Adrenal gland (tissue), 12 donors: ENCODE measurements around the gene CDC42BPG. TPM values are rescaled to one million over a fixed set of nuclear protein-coding genes. Genes with fewer than 3 reads are reported as not detected.

Experiments used
- DNase-seq, 7 donors: peaks; one replicate each; pipeline ENCODE4 v3.0.0-alpha.2; 2019 to 2020
- H3K27ac ChIP-seq, 5 donors: fragments of 200-600 bp; sonication (generic) in 4 of 5; 1 replicate in 3 of 5; 2 replicates in 2 of 5; pipeline versions ENCODE4 v1.5.1 to v1.8.0; 2016 to 2020; ENCODE audit warnings: mild to moderate bottlenecking in 1 of 5
- H3K27me3 ChIP-seq: fragments of 200-600 bp; 2 replicates; pipeline ENCODE4 v1.8.0; 2021
- H3K36me3 ChIP-seq, 2 donors: fragments of 200-600 bp; replicated peaks in 1 of 2; 1 replicate in 1 of 2; 2 replicates in 1 of 2; pipeline versions ENCODE4 v1.5.1 to v1.8.0; 2018 to 2022
- H3K4me1 ChIP-seq, 2 donors: fragments of 200-600 bp; replicated peaks in 1 of 2; 1 replicate in 1 of 2; 2 replicates in 1 of 2; pipeline versions ENCODE4 v1.5.1 to v1.8.0; 2018 to 2021
- H3K4me3 ChIP-seq, 4 donors: fragments of 200-600 bp; sonication (generic) in 3 of 4; one replicate each; pipeline ENCODE4 v1.5.1; 2016 to 2018
- H3K9me3 ChIP-seq, 3 donors: fragments of 200-600 bp; sonication (generic) in 1 of 3; replicated peaks in 1 of 3; 1 replicate in 2 of 3; 2 replicates in 1 of 3; pipeline versions ENCODE4 v1.5.1 to v1.8.0; 2016 to 2021
- CTCF ChIP-seq, 6 experiments: fragments of 450-650 bp in 4 of 6; fragments of 200-600 bp in 2 of 6; sonication (generic) in 1 of 6; IDR thresholded peaks; 1 replicate in 5 of 6; 2 replicates in 1 of 6; pipeline versions ENCODE4 v1.5.1 to v1.8.0; 2016 to 2021; ENCODE audit warnings: antibody characterized with exemption in 6 of 6, mild to moderate bottlenecking in 2 of 6, moderate library complexity in 1 of 6
- POLR2A ChIP-seq, 2 donors: fragments of 450-650 bp; IDR thresholded peaks; one replicate each; pipeline ENCODE4 v1.6.1; 2017; ENCODE audit warnings: antibody characterized with exemption in 2 of 2, mild to moderate bottlenecking in 2 of 2, moderate library complexity in 1 of 2
- WGBS, 4 donors: extraction: QIAGEN DNeasy Blood & Tissue Kit in 2 of 4; methylation state at CpG; one replicate each; pipeline versions ENCODE4 v1.1.5 to v1.1.7; 2013 to 2017; 5-methylcytosine and 5-hydroxymethylcytosine counted together
- intact Hi-C, 2 donors: fragments of 100-400 bp; cut with DNase I; formaldehyde crosslinking; loops; one replicate each; pipeline versions ENCODE4 v1.14.1 to v1.15.0; 2022 to 2023
- polyA plus RNA-seq, 3 donors: library from polyadenylated mRNA; stranded (reverse); fragments of 200-250 nt in 2 of 3; fragments of 350-450 nt in 1 of 3; fragmentation: Illumina TruSeq in 1 of 3; extraction: RNeasy Lipid Tissue Mini Kit (QIAGEN cat#74804) in 1 of 3; gene quantifications; one replicate each; pipeline ENCODE4 v1.2.3, GENCODE V29; 2013 to 2014
- total RNA-seq, 9 donors: library from RNA; depleted of rRNA in 4 of 9; stranded (reverse); fragments of >200 nt in 4 of 9; fragments of 120-200 nt in 1 of 9; fragmentation: NEBNext Ultra II Directional in 1 of 9; extraction: Animal tissue kit (Norgen Biotek cat#: 25700) in 1 of 9; gene quantifications; one replicate each; pipeline versions ENCODE4 v1.1.0 to v1.2.4, GENCODE V29; 2013 to 2023
- donor health status: healthy with polysubstance abuse.
- donor health status: Bipolar disorder and iron deficiency.
- donor health status: DM: yes; HTN: yes; CAD: no.
- donor health status: DM: no; HTN: no; CAD: no.
- donor health status: DM: no; HTN: no; CAD: no.
- donor health status: DM: yes; HTN: yes; CAD: no.

Gene CDC42BPG
- total and polyA plus RNA-seq, 12 donors, result 3.1 to 12.9 (median 6.7) TPM

DNA sequence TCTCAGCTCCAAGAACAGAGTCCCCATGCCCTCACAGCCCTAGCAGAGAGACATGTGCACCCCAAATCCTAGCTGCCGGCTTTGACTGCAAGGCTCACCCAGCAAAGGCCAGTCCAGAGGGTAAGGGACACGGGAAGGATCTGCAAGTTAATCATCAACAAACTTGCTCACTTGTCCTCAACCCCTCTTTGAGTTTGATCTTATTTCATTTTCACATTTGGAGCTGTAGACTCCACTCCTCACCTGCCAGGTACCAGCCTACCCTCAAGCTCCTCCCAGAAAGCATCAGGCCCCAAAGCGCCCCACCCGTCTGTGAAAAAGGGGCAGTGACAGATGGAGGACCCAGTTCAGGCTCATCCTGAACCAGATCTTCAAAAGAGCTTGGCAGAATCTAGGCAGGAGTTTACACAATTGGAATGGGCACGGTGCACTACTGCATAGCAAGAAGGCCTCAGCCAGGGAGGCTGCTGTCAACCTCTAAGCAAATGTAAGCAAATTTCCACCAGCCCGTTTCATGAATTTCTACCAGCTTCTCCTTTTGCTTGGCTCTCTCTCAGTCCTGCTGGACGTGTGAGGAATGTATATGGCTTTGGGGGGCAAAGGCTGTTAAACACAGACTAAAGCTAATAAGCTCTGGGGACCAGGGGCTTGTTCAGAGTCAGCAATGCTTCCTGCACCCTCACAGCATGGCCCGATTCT lies 28.5 kb upstream of the CDC42BPG start:
- WGBS, 4 donors, result 88 to 93% (median 90%) methylated on average over 7 to 8 of the region's 8 CpGs
- no peak for DNase-seq
- H3K27ac ChIP-seq, result no peak overlapping the region
- H3K4me3 ChIP-seq, result no peak overlapping the region
- no peaks in the 10 kb centered on the region for H3K9me3 ChIP-seq
- peaks cover 35 to 63% of the 10 kb centered on the region in 2 donors for H3K4me1 ChIP-seq
- no peaks in the 10 kb centered on the region for H3K27me3 ChIP-seq
- peaks cover 0 to 33% of the 10 kb centered on the region in 2 donors for H3K36me3 ChIP-seq
- intact Hi-C loops, result no loop called here
- TF ChIP-seq POLR2A (IDR thresholded peaks at IDR 0.05), result no peak
- TF ChIP-seq CTCF (IDR thresholded peaks at IDR 0.05), result no peak

DNA sequence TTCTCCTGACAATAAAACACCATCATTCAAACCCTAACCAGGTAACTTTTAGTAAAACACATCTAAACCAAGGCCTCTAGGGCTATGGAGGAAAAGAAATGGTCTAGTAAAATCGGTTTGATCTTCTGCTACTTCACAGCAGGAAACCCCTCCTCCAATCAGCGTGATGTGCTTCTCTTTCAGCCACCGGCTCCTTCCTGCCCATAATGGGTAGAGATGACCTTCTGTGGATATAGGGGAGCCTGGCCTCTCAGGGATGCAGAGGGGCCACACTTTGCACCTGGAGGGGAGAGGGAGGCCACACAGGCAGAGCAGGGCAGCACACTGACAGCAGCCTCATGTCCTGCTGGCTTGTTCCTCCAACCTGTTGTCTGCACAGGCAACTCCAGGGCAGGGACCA lies 27.0 kb upstream of the CDC42BPG start:
- DNase-seq, result no peak
- Histone ChIP-seq H3K27me3 (no peaks in the 10 kb centered on the region), H3K27ac (peak overlapping the region in 1 of 5 donors; percentile 68), H3K36me3 (peaks cover 0 to 36% of the 10 kb centered on the region in 2 donors), H3K4me3 (no peak overlapping the region), H3K4me1 (peaks cover 23 to 52% of the 10 kb centered on the region in 2 donors), H3K9me3 (no peaks in the 10 kb centered on the region)
- 66 to 77% (median 72%) methylated on average over 3 of the region's 3 CpGs for WGBS, 4 donors
- TF ChIP-seq CTCF (IDR thresholded peaks at IDR 0.05) (no peak), POLR2A (IDR thresholded peaks at IDR 0.05) (no peak)
- intact Hi-C loops, result no loop called here

GRCh38 chr11:64870893-64871466 lies 26.5 kb upstream of the CDC42BPG start:
- Histone ChIP-seq H3K27me3 (no peaks in the 10 kb centered on the region), H3K36me3 (peaks cover 0 to 36% of the 10 kb centered on the region in 2 donors), H3K4me3 (no peak overlapping the region), H3K9me3 (no peaks in the 10 kb centered on the region), H3K4me1 (peaks cover 18 to 50% of the 10 kb centered on the region in 2 donors), H3K27ac (peak overlapping the region in 3 of 5 donors; percentile 34 to 76 (median 68))
- no peak for TF ChIP-seq CTCF (IDR thresholded peaks at IDR 0.05)
- TF ChIP-seq POLR2A (IDR thresholded peaks at IDR 0.05), result no peak
- no peak for DNase-seq
- intact Hi-C loops, result no loop called here
- WGBS, 4 donors, result 66 to 93% (median 71%) methylated on average over 3 to 20 of the region's 20 CpGs

- H3K27ac ChIP-seq, result peak overlapping the region in 3 of 5 donors; percentile 34 to 76 (median 68)
- H3K36me3 ChIP-seq, result peaks cover 0 to 36% of the 10 kb centered on the region in 2 donors
- intact Hi-C loops, result no loop called here
- no peaks in the 10 kb centered on the region for H3K27me3 ChIP-seq
- DNase-seq, result peak in 3 of 7 donors; percentile 49 to 58 (median 56)
- H3K4me3 ChIP-seq, result no peak overlapping the region
- no peak for TF ChIP-seq CTCF (IDR thresholded peaks at IDR 0.05)
- no peak for TF ChIP-seq POLR2A (IDR thresholded peaks at IDR 0.05)
- WGBS, 4 donors, result 37 to 68% (median 47%) methylated on average over 6 to 19 of the region's 19 CpGs
- no peaks in the 10 kb centered on the region for H3K9me3 ChIP-seq
- peaks cover 11 to 50% of the 10 kb centered on the region in 2 donors for H3K4me1 ChIP-seq
These were observed 25.9 kb upstream of the CDC42BPG start for GRCh38 chr11:64870176-64870892.
